ENCODE data around the gene URB1. TPM values are rescaled to one million over a fixed set of nuclear protein-coding genes. Genes with fewer than 3 reads are reported as not detected.

The URB1 gene
- total RNA-seq, 2 donors from 2014 or later, result 33.4 to 41.4 TPM

DNA sequence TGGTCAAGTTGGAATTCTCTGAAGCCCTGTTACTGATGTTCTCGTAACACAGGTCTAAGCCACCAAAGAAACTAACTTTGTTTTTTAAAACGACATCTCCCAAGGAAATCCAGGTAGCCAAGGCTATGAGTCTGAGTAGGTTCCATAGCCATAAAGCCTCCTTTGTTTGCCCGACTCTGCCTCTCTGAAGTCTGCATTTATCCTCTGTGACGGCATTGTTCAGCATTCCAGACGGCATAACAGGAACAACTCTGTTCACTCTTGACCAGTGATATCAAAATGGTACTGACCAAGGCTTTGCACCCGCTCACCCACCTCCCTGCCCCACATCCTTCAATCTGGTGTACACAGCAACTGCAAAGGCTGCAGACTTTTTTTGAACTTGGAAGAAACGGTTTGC is 14.8 kb downstream of the URB1 start:
- WGBS, result 80% methylated on average over 7 of the region's 7 CpGs
- Histone ChIP-seq H3K4me1 (replicated peaks) (peaks cover 11% of the 10 kb centered on the region), H3K9me3 (no peaks in the 10 kb centered on the region), H3K36me3 (peaks cover 0 to 5% of the 10 kb centered on the region in 2 donors), H3K27ac (peak overlapping the region; percentile 88 to 91), H3K4me3 (no peak overlapping the region), H3K27me3 (replicated peaks; ENCODE audit: insufficient read depth) (no peaks in the 10 kb centered on the region)
- intact Hi-C loops (cut with DNase I), result loop anchor here (10.0 kb wide), 2 partner anchors 103 to 427 kb away; partner anchors contain the start of gene MIS18A
- no peak for DNase-seq (ENCODE audit: low spot score)
- TF ChIP-seq, protein P1, sequence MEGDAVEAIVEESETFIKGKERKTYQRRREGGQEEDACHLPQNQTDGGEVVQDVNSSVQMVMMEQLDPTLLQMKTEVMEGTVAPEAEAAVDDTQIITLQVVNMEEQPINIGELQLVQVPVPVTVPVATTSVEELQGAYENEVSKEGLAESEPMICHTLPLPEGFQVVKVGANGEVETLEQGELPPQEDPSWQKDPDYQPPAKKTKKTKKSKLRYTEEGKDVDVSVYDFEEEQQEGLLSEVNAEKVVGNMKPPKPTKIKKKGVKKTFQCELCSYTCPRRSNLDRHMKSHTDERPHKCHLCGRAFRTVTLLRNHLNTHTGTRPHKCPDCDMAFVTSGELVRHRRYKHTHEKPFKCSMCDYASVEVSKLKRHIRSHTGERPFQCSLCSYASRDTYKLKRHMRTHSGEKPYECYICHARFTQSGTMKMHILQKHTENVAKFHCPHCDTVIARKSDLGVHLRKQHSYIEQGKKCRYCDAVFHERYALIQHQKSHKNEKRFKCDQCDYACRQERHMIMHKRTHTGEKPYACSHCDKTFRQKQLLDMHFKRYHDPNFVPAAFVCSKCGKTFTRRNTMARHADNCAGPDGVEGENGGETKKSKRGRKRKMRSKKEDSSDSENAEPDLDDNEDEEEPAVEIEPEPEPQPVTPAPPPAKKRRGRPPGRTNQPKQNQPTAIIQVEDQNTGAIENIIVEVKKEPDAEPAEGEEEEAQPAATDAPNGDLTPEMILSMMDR (IDR thresholded peaks at IDR 0.05), result no peak
- no peak for TF ChIP-seq POLR2A (IDR thresholded peaks at IDR 0.05)
- TF ChIP-seq POLR2AphosphoS5 (IDR thresholded peaks at IDR 0.05), result no peak

- H3K27me3 ChIP-seq (replicated peaks; ENCODE audit: insufficient read depth), result no peaks in the 10 kb centered on the region
- H3K4me3 ChIP-seq, result no peak overlapping the region
- DNase-seq (ENCODE audit: low spot score), result no peak
- TF ChIP-seq, protein P1 (IDR thresholded peaks at IDR 0.05), result no peak
- no peak for TF ChIP-seq POLR2AphosphoS5 (IDR thresholded peaks at IDR 0.05)
- no peak for TF ChIP-seq POLR2A (IDR thresholded peaks at IDR 0.05)
- H3K4me1 ChIP-seq (replicated peaks), result peaks cover 11% of the 10 kb centered on the region
- H3K9me3 ChIP-seq, result no peaks in the 10 kb centered on the region
- H3K27ac ChIP-seq, result peak overlapping the region; percentile 88 to 91
- H3K36me3 ChIP-seq, result peaks cover 0 to 5% of the 10 kb centered on the region in 2 donors
- intact Hi-C loops (cut with DNase I), result loop anchor here (10.0 kb wide), 2 partner anchors 103 to 427 kb away; partner anchors contain the start of gene MIS18A
- WGBS, result 96% methylated on average over 8 of the region's 8 CpGs
Observed at GRCh38 chr21:32377506-32377905, 15.3 kb downstream of the URB1 start.

- peaks cover 28% of the 10 kb centered on the region for H3K4me1 ChIP-seq (replicated peaks)
- 23% methylated on average over 3 of the region's 3 CpGs for WGBS
- intact Hi-C loops (cut with DNase I), result loop anchor here (5.0 to 10.0 kb wide), 3 partner anchors 45 to 432 kb away; partner anchors contain the start of gene MIS18A
Observed at GRCh38 chr21:32372755-32373154, 20.1 kb downstream of the URB1 start.

GRCh38 chr21:32371913-32372314 is 20.9 kb downstream of the URB1 start:
- no peak overlapping the region for H3K4me3 ChIP-seq
- H3K27me3 ChIP-seq (replicated peaks; ENCODE audit: insufficient read depth), result no peaks in the 10 kb centered on the region
- H3K36me3 ChIP-seq, result no peaks in the 10 kb centered on the region
- peak; percentile 86 for DNase-seq (ENCODE audit: low spot score)
- 25% methylated on average over 6 of the region's 6 CpGs for WGBS
- TF ChIP-seq POLR2AphosphoS5 (IDR thresholded peaks at IDR 0.05) (peak; percentile 90), POLR2A (IDR thresholded peaks at IDR 0.05) (peak; percentile 52)
- TF ChIP-seq, protein P1 (IDR thresholded peaks at IDR 0.05), result no peak
- peak overlapping the region; percentile 85 to 91 for H3K27ac ChIP-seq
- peaks cover 28% of the 10 kb centered on the region for H3K4me1 ChIP-seq (replicated peaks)
- no peaks in the 10 kb centered on the region for H3K9me3 ChIP-seq
- intact Hi-C loops (cut with DNase I), result loop anchor here (5.0 to 10.0 kb wide), 3 partner anchors 45 to 433 kb away; partner anchors contain the start of gene MIS18A

More at GRCh38 chr21:32372755-32373154, 20.1 kb downstream of the URB1 start:
- Histone ChIP-seq H3K27me3 (replicated peaks; ENCODE audit: insufficient read depth) (no peaks in the 10 kb centered on the region), H3K4me3 (no peak overlapping the region), H3K36me3 (peaks cover 0 to 5% of the 10 kb centered on the region in 2 donors), H3K27ac (peak overlapping the region; percentile 85 to 91), H3K9me3 (no peaks in the 10 kb centered on the region)
- peak; percentile 70 for DNase-seq (ENCODE audit: low spot score)
- TF ChIP-seq, protein P1 (IDR thresholded peaks at IDR 0.05), result no peak
- peak; percentile 68 for TF ChIP-seq POLR2AphosphoS5 (IDR thresholded peaks at IDR 0.05)
- TF ChIP-seq POLR2A (IDR thresholded peaks at IDR 0.05), result no peak
